SU-DHL-6 (cell line): ENCODE measurements around the gene CYP26A1.

Source experiments
- H2AFZ ChIP-seq: fragments of 200-600 bp; sonication (generic); 2 replicates; pipeline ENCODE4 v1.6.1; 2014; ENCODE audit warnings: low read depth, mild to moderate bottlenecking, moderate library complexity, mixed read lengths, antibody characterized with exemption, low read length; ENCODE audit not compliant: severe bottlenecking
- H3F3A ChIP-seq: fragments of 200-600 bp; shearing (Covaris generic); 2 replicates; pipeline ENCODE4 v1.6.0; 2016; ENCODE audit warnings: antibody characterized with exemption, mild to moderate bottlenecking; ENCODE audit not compliant: insufficient read depth
- H3K27ac ChIP-seq: fragments of 200-600 bp; sonication (generic); 2 replicates; pipeline ENCODE4 v1.5.1; 2016; ENCODE audit warnings: low read depth, mild to moderate bottlenecking, low read length, moderate library complexity, mixed read lengths
- H3K27me3 ChIP-seq: fragments of 200-600 bp; sonication (generic), shearing (Covaris generic); 2 replicates; pipeline ENCODE4 v1.6.0; 2014; ENCODE audit warnings: mild to moderate bottlenecking, low read length
- H3K36me3 ChIP-seq: fragments of 200-600 bp; sonication (generic); 2 replicates; pipeline ENCODE4 v1.6.1; 2014; ENCODE audit warnings: mild to moderate bottlenecking, low read length, mixed read lengths
- H3K4me2 ChIP-seq: fragments of 300-600, 200-600 bp; shearing (Covaris generic), sonication (generic); 2 replicates; pipeline ENCODE4 v1.6.0; 2014; ENCODE audit warnings: low read length, low read depth, mild to moderate bottlenecking; ENCODE audit not compliant: poor library complexity, severe bottlenecking
- H3K4me3 ChIP-seq: fragments of 200-600 bp; sonication (generic); 2 replicates; pipeline ENCODE4 v1.5.1; 2014; ENCODE audit warnings: antibody characterized with exemption, low read length, mild to moderate bottlenecking, mixed read lengths; ENCODE audit not compliant: insufficient read depth, poor library complexity, severe bottlenecking
- H3K79me2 ChIP-seq: fragments of 200-600 bp; sonication (generic); 2 replicates; pipeline ENCODE4 v1.6.1; 2014; ENCODE audit warnings: mild to moderate bottlenecking, low read length, moderate library complexity; ENCODE audit not compliant: insufficient read depth
- H3K9ac ChIP-seq: fragments of 200-600 bp; sonication (generic); 2 replicates; pipeline ENCODE4 v1.7.0; 2014; ENCODE audit warnings: mild to moderate bottlenecking, low read length
- H3K9me2 ChIP-seq: fragments of 200-600 bp; sonication (generic); replicated peaks from 2 replicates; pipeline ENCODE4 v1.6.1; 2014; ENCODE audit warnings: low read length; ENCODE audit not compliant: insufficient read depth
- H3K9me3 ChIP-seq: fragments of 200-600 bp; sonication (generic); 2 replicates; pipeline ENCODE4 v1.6.1; 2014; ENCODE audit warnings: low read length, mixed read lengths; ENCODE audit not compliant: insufficient read depth
- H4K20me1 ChIP-seq: fragments of 200-600 bp; sonication (generic); 2 replicates; pipeline ENCODE4 v1.6.1; 2014; ENCODE audit warnings: low read depth, mild to moderate bottlenecking, antibody characterized with exemption, low read length, moderate library complexity, mixed read lengths
- CTCF ChIP-seq: fragments of 200-600 bp; sonication (generic); IDR thresholded peaks from one replicate; pipeline ENCODE4 v1.5.1; 2017; ENCODE audit warnings: antibody characterized with exemption, mild to moderate bottlenecking, low read length, moderate library complexity; ENCODE audit not compliant: insufficient read depth, poor library complexity, severe bottlenecking
- EZH2phosphoT487 ChIP-seq: fragments of 200-600 bp; sonication (generic), shearing (Covaris generic); conservative IDR thresholded peaks from 2 replicates; pipeline ENCODE4 v1.6.1; 2018; ENCODE audit warnings: mild to moderate bottlenecking, antibody characterized with exemption, low read length, moderate library complexity, mixed read lengths

Gene CYP26A1

GRCh38 chr10:93067443-93068365 is 6.0 kb upstream of the CYP26A1 start:
- H3K9me2 ChIP-seq, result no peaks in the 10 kb centered on the region
- H2AFZ ChIP-seq, result no peak overlapping the region
- TF ChIP-seq EZH2phosphoT487 (no peak), CTCF (no peak)
- H4K20me1 ChIP-seq, result no peaks in the 10 kb centered on the region
- no peaks in the 10 kb centered on the region for H3K9me3 ChIP-seq
- H3K4me3 ChIP-seq, result no peak overlapping the region
- H3F3A ChIP-seq, result no peaks in the 10 kb centered on the region
- H3K4me2 ChIP-seq, result no peak overlapping the region
- no peak overlapping the region for H3K27ac ChIP-seq
- no peaks in the 10 kb centered on the region for H3K27me3 ChIP-seq
- H3K9ac ChIP-seq, result no peak overlapping the region
- no peaks in the 10 kb centered on the region for H3K36me3 ChIP-seq
- no peaks in the 10 kb centered on the region for H3K79me2 ChIP-seq

GRCh38 chr10:93068411-93069244 is 5.1 kb upstream of the CYP26A1 start:
- no peaks in the 10 kb centered on the region for H3K9me3 ChIP-seq
- H3K4me3 ChIP-seq, result no peak overlapping the region
- no peak overlapping the region for H3K27ac ChIP-seq
- no peaks in the 10 kb centered on the region for H3K79me2 ChIP-seq
- no peaks in the 10 kb centered on the region for H3K27me3 ChIP-seq
- H3K4me2 ChIP-seq, result no peak overlapping the region
- H2AFZ ChIP-seq, result no peak overlapping the region
- no peaks in the 10 kb centered on the region for H3K36me3 ChIP-seq
- no peaks in the 10 kb centered on the region for H3F3A ChIP-seq
- no peak overlapping the region for H3K9ac ChIP-seq
- H3K9me2 ChIP-seq, result no peaks in the 10 kb centered on the region
- no peak for TF ChIP-seq EZH2phosphoT487
- no peak for TF ChIP-seq CTCF
- H4K20me1 ChIP-seq, result no peaks in the 10 kb centered on the region

- no peaks in the 10 kb centered on the region for H3K36me3 ChIP-seq
- no peak overlapping the region for H3K4me2 ChIP-seq
- no peaks in the 10 kb centered on the region for H4K20me1 ChIP-seq
- H3F3A ChIP-seq, result no peaks in the 10 kb centered on the region
- no peak overlapping the region for H3K9ac ChIP-seq
- H3K9me2 ChIP-seq, result no peaks in the 10 kb centered on the region
- H2AFZ ChIP-seq, result no peak overlapping the region
- H3K4me3 ChIP-seq, result no peak overlapping the region
- H3K27me3 ChIP-seq, result no peaks in the 10 kb centered on the region
- no peaks in the 10 kb centered on the region for H3K9me3 ChIP-seq
- no peaks in the 10 kb centered on the region for H3K79me2 ChIP-seq
- TF ChIP-seq EZH2phosphoT487, result no peak
- no peak for TF ChIP-seq CTCF
- H3K27ac ChIP-seq, result no peak overlapping the region
Observed at GRCh38 chr10:93069245-93069561, 4.5 kb upstream of the CYP26A1 start.
